Measurements from ENCODE around the gene TTC33.

DNA sequence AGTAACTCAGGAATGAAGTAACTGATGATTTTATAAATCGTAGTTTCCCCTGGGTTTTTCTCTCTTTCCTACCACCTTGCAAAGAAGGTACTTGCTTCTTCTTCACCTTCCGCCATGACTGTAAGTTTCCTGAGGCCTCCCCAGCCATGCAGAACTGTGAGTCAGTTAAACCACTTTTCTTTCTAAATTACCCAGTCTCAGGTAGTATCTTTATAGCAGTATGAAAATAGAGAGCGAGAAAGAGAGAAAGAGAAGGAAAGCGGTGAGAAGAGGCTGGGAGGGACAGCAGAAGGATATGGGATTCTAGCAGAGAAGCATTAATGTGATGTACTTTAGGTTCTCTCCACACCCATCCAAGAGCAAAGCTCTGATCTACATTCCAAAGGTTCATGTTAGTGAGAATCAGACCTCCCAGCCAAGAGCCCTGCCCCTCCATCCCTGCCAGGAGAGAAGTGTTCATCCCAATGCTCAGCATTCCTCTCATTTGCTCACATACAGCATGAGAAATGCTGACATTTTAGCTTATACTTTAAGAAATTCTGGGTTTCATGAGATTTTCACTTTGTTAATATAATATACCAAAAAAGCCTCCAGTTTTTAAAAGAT is 261.0 kb downstream of the TTC33 start:
- no peak for TF ChIP-seq POLR2AphosphoS5 (IDR thresholded peaks at IDR 0.05; ENCODE audit: low read depth, low read length)
- no peak for TF ChIP-seq TAF1 (IDR thresholded peaks at IDR 0.05; ENCODE audit: low read depth, low read length)
- TF ChIP-seq POU2F2 (IDR thresholded peaks at IDR 0.05; ENCODE audit: low read depth, low read length): no peak
- TF ChIP-seq POLR2A (IDR thresholded peaks at IDR 0.05; ENCODE audit: low read depth, low read length): no peak
- TF ChIP-seq SPI1 (IDR thresholded peaks at IDR 0.05; ENCODE audit: low read depth, low read length): no peak

Measured in GM12891 (cell line).